ENCODE measurements around the gene FOXS1. TPM values are rescaled to one million over a fixed set of nuclear protein-coding genes. Genes with fewer than 3 reads are reported as not detected.

Gene FOXS1
- total RNA-seq = 0.22 and 0.43 TPM in 2 replicates

DNA sequence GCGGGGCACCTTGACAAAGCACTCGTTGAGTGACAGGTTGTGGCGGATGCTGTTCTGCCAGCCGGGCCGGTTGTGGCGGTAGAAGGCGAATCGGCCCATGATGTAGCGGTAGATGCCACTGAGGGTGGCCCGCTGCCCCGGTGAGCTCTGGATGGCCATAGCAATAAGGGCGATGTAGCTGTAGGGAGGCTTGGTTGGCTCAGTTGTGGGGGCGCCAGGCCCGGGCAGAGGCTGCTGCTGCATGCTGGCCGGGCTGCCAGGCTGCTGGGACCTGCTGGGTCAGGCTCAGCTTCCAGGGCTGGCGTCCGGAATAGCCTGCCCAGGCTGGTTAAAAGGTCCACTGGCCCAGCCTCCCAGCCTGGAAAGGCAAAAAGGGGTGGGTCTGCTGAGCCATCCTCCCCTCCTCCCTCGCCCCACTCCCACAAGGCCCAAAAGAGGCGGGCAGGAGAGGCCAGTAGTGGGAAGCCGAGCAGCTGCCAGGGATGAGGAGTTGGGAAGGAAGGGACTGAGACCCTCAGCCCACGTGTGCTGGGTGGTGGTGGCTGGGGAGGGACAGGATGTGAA, at the start of gene FOXS1:
Gene FOXS1, minus strand, starts transcription at position 305 of the 564 bp plus-strand sequence. Its CDS starts 62 bp downstream, at position 243.

DNA sequence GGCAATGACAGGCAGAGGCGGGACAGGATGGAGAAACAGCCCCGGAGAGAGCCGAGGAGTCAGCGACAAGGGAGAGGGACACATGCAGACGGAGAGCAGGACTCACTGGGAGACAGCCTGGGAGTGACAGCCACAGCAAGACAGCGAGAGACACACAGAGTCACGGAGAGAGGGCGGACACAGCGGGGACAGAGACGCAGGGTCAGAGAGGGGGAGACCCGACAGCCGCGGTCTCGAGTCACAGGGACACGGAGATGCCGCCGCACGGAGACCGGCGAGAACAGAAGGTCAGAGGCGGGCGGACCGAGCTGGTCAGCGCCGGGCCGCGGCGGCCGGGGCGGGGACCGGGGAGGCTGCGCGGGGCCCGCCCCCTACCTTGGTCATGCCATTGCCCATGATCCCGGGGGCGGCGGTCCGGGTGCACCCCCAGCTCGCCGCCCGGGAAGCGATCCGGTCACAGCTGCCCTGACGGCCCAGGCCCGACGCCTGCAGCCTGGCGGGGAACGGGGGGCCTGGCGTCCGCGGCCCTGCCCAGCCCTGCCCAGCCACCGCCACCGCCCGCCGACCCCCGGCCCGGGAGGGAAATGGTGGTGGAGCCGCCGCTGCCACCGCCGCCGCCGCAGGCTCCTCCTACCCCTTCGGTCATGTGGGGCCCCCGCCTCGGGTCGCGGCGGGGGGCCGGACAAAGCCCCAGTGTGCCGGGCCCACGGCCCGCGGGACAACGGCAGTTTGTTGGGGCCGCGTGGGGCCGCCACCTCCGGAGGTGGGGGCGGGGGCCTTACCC, 24.7 kb upstream of the FOXS1 start, which contains the start of the genes DUSP15 and TTLL9:
Gene DUSP15, minus strand, starts transcription at position 586 of the 784 bp plus-strand sequence. Its CDS starts 190 bp downstream, at position 396.
Gene TTLL9, plus strand, starts transcription at position 693 of the 784 bp plus-strand sequence. CDS start 493 bp downstream, outside the sequence.

DNA sequence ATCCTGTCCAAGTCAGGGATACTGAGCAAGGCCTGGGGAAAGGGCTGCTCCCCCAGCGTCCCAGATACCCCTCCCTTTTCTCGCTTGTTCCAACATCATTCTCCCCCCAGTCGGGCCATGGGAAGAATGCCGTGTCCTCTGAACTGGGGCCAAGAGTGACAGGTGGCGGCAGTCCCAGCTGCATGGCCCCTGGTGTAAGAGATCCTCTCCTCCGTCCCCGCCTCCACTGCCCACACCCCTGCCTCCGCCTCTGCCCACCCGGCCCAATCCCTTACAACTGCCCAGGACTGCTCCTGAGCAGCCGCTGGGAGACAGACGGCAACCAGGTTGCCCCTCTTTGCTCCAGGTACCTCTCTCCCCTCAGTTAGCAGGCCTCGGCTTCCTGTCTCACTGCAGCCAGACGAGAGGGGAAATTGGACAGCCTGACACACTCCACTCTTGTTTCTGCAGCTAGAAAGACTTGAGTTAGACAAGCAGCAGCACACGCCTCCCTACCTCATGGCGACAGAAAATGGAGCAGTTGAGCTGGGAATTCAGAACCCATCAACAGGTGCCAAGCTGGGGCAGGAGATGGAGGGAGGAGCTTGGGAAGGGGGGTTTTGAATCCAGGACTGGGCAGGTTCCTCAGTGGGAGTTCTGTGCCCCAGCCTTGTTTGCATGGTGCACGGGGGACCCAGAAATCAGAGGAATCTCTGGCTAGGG, 26.2 kb downstream of the FOXS1 start, which contains the start of gene MYLK2:
Gene MYLK2, plus strand, starts transcription at position 274 of the 702 bp plus-strand sequence. Its CDS starts 225 bp downstream, at position 499.

Other genes with a start within 250 kb of the FOXS1 start
- 1,048 and 1,208 TPM in 2 replicates for gene ID1, start 240.3 kb downstream of the FOXS1 start, total RNA-seq
- not detected in 2 replicates for gene COX4I2, start 207.7 kb downstream of the FOXS1 start, total RNA-seq
- gene BCL2L1, start 122.7 kb downstream of the FOXS1 start, total RNA-seq = 28.8 and 40.0 TPM in 2 replicates
- 6.3 and 7.7 TPM in 2 replicates for gene TPX2, start 106.3 kb downstream of the FOXS1 start, total RNA-seq
- gene MYLK2, start 26.2 kb downstream of the FOXS1 start, total RNA-seq = 9.8 and 19.2 TPM in 2 replicates
- gene DUSP15, start 24.9 kb upstream of the FOXS1 start, total RNA-seq = 0.76 and 1.3 TPM in 2 replicates
- gene TTLL9, start 25.0 kb upstream of the FOXS1 start, total RNA-seq = 0.22 and 0.26 TPM in 2 replicates
- 5.2 TPM in 2 replicates for gene PDRG1, start 106.4 kb upstream of the FOXS1 start, total RNA-seq
- under 0.01 TPM in 1 of 2 replicates, not detected in the other for gene XKR7, start 122.5 kb upstream of the FOXS1 start, total RNA-seq
- 19.3 and 23.8 TPM in 2 replicates for gene CCM2L, start 164.8 kb upstream of the FOXS1 start, total RNA-seq
- gene HCK, start 206.6 kb upstream of the FOXS1 start, total RNA-seq = under 0.01 TPM in 1 of 2 replicates, not detected in the other